ENCODE data around the gene RNU5B-1. TPM values are rescaled to one million over a fixed set of nuclear protein-coding genes. Genes with fewer than 3 reads are reported as not detected.

RNU5B-1 gene
- total RNA-seq, 1 experiment from 2014 or later: not detected

GRCh38 chr15:65338366-65338765 is 33.9 kb downstream of the RNU5B-1 start:
- BruUV-seq (replicated peaks): no TSS peak
- Mint-ChIP-seq H3K9me3 (ENCODE audit: unreplicated experiment) (no peaks in the 10 kb centered on the region), H3K36me3 (ENCODE audit: insufficient read depth, unreplicated experiment) (no peaks in the 10 kb centered on the region), H3K27me3 (ENCODE audit: insufficient read depth, unreplicated experiment) (peaks cover 30% of the 10 kb centered on the region), H3K4me3 (ENCODE audit: unreplicated experiment) (no peak overlapping the region), H3K27ac (ENCODE audit: low read depth, unreplicated experiment) (no peak overlapping the region), H3K4me1 (ENCODE audit: insufficient read depth, unreplicated experiment) (no peaks in the 10 kb centered on the region)
- CTCF ChIA-PET: interaction anchor here (1.1 to 1.4 kb wide), 2 partner anchors 14 to 47 kb away, joined by 3 read pairs; no protein-coding TSS in a partner anchor
- intact Hi-C loops (cut with micrococcal nuclease): no loop called here
- DNase-seq (ENCODE audit: unreplicated experiment): no peak
- POLR2A ChIA-PET: no interaction called here
- TF ChIP-seq CTCF (IDR thresholded peaks at IDR 0.05; ENCODE audit: unreplicated experiment): no peak

GRCh38 chr15:65338823-65339222 is 34.3 kb downstream of the RNU5B-1 start:
- intact Hi-C loops (cut with micrococcal nuclease): no loop called here
- peaks cover 30% of the 10 kb centered on the region for H3K27me3 Mint-ChIP-seq (ENCODE audit: insufficient read depth, unreplicated experiment)
- ChIA-PET CTCF (interaction anchor here (1.1 to 1.4 kb wide), 2 partner anchors 13 to 46 kb away, joined by 3 read pairs; no protein-coding TSS in a partner anchor), POLR2A (no interaction called here)
- no peak overlapping the region for H3K27ac Mint-ChIP-seq (ENCODE audit: low read depth, unreplicated experiment)
- DNase-seq (ENCODE audit: unreplicated experiment): no peak
- no peaks in the 10 kb centered on the region for H3K36me3 Mint-ChIP-seq (ENCODE audit: insufficient read depth, unreplicated experiment)
- H3K9me3 Mint-ChIP-seq (ENCODE audit: unreplicated experiment): no peaks in the 10 kb centered on the region
- H3K4me1 Mint-ChIP-seq (ENCODE audit: insufficient read depth, unreplicated experiment): no peaks in the 10 kb centered on the region
- BruUV-seq (replicated peaks): no TSS peak
- TF ChIP-seq CTCF (IDR thresholded peaks at IDR 0.05; ENCODE audit: unreplicated experiment): no peak
- H3K4me3 Mint-ChIP-seq (ENCODE audit: unreplicated experiment): no peak overlapping the region

- BruUV-seq (replicated peaks): no TSS peak
- no peak overlapping the region for H3K27ac Mint-ChIP-seq (ENCODE audit: low read depth, unreplicated experiment)
- no peak for TF ChIP-seq CTCF (IDR thresholded peaks at IDR 0.05; ENCODE audit: unreplicated experiment)
- H3K4me3 Mint-ChIP-seq (ENCODE audit: unreplicated experiment): no peak overlapping the region
- POLR2A ChIA-PET: interaction anchor here (0.6 kb wide), 1 partner anchor 275 kb away, joined by 3 read pairs; no protein-coding TSS in a partner anchor
- peaks cover 30% of the 10 kb centered on the region for H3K27me3 Mint-ChIP-seq (ENCODE audit: insufficient read depth, unreplicated experiment)
- no peaks in the 10 kb centered on the region for H3K9me3 Mint-ChIP-seq (ENCODE audit: unreplicated experiment)
- H3K4me1 Mint-ChIP-seq (ENCODE audit: insufficient read depth, unreplicated experiment): no peaks in the 10 kb centered on the region
- intact Hi-C loops (cut with micrococcal nuclease): no loop called here
- H3K36me3 Mint-ChIP-seq (ENCODE audit: insufficient read depth, unreplicated experiment): no peaks in the 10 kb centered on the region
- DNase-seq (ENCODE audit: unreplicated experiment): no peak
- CTCF ChIA-PET: interaction anchor here (1.4 kb wide), 1 partner anchor 46 kb away, joined by 3 read pairs; no protein-coding TSS in a partner anchor
These were observed 34.9 kb downstream of the RNU5B-1 start for GRCh38 chr15:65339416-65339815.

GRCh38 chr15:65339920-65340319 is 35.4 kb downstream of the RNU5B-1 start:
- CTCF ChIA-PET: no interaction called here
- no peak overlapping the region for H3K27ac Mint-ChIP-seq (ENCODE audit: low read depth, unreplicated experiment)
- BruUV-seq (replicated peaks): no TSS peak
- TF ChIP-seq CTCF (IDR thresholded peaks at IDR 0.05; ENCODE audit: unreplicated experiment): no peak
- no peaks in the 10 kb centered on the region for H3K36me3 Mint-ChIP-seq (ENCODE audit: insufficient read depth, unreplicated experiment)
- H3K4me1 Mint-ChIP-seq (ENCODE audit: insufficient read depth, unreplicated experiment): no peaks in the 10 kb centered on the region
- DNase-seq (ENCODE audit: unreplicated experiment): no peak
- POLR2A ChIA-PET: interaction anchor here (0.6 kb wide), 1 partner anchor 275 kb away, joined by 3 read pairs; no protein-coding TSS in a partner anchor
- no peaks in the 10 kb centered on the region for H3K9me3 Mint-ChIP-seq (ENCODE audit: unreplicated experiment)
- H3K27me3 Mint-ChIP-seq (ENCODE audit: insufficient read depth, unreplicated experiment): peaks cover 30% of the 10 kb centered on the region
- no peak overlapping the region for H3K4me3 Mint-ChIP-seq (ENCODE audit: unreplicated experiment)
- intact Hi-C loops (cut with micrococcal nuclease): no loop called here
